ENCODE measurements around the gene MYBBP1A. TPM values are rescaled to one million over a fixed set of nuclear protein-coding genes. Genes with fewer than 3 reads are reported as not detected.

The MYBBP1A gene
- total RNA-seq, 1 donor from 2014 or later, result 27.9 TPM

DNA sequence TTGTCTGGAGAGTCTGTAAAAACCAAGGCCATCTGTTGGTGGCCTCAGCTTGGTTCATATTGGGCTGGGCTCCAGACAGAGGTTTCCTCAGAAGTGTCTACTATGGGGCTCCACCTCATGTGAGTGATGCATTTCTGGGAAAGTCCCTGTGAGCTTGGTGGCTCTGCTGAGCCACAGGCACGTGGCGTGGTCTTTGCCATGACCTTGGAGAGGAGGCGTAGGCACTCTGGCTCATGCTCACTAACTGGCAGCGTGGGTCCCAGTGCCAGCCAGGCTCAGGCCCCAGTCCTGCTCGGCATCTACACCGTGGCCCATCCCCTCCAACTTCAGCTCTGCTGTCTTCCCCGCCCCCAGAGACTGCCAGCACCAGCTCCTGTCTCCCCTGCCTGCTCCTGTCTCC lies 18.5 kb upstream of the MYBBP1A start:
- DNase-seq (ENCODE audit: low spot score), result no peak

DNA sequence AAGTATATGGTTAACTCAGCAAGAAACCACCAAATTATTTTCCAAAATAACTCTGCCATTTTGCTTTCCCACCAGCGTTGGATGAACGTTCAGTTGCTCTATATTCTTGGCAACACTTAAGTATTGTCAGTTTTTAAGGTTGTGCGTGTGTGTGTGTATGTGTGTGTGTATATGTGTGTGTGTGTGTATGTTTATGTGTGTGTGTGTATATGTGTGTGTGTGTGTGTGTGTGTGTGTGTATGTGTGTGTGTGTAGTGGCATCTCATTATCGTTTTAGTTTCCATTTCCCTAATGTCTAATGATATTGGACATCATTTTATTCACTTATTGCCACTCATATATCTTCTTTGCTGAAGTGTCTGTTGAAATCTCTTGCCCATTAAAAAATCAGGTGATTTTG lies 17.9 kb upstream of the MYBBP1A start:
- DNase-seq (ENCODE audit: low spot score), result no peak

DNA sequence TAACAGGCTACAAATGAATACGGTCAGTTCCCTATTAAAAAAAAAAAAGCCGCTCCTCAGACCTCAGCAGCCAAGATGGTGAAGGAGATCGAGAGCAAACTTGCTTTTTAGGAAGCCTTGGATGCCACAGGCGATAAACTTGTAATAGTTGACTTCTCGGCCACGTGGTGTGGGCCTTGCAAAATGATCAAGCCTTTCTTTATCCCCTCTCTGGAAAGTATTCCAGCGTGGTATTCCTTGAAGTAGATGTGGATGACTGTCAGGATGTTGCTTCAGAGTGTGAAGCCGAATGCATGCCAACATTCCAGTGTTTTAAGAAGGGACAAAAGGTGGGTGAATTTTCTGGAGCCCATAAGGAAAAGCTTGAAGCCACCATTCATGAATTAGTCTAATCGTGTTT lies 16.9 kb upstream of the MYBBP1A start:
- DNase-seq (ENCODE audit: low spot score), result no peak

DNA sequence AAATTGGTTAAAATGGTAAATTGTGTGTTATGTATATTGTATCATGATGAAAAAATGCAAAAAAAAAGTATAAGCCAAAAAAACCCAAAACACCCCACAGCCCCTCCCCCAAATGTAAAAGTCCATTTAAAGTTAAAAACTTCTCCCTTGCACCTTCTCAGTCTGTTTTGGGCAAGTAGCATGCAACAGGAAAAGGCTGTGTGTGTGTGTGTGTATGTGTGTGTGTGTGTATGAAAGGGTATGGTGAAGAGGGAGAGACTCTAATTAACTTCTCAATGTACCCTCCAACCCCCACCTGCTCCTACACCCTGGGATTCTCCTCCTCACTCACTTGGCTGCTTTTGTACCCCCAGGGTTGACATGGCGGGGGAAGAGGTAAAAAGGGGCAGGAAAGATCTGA lies 14.4 kb upstream of the MYBBP1A start:
- no peak for DNase-seq (ENCODE audit: low spot score)

DNA sequence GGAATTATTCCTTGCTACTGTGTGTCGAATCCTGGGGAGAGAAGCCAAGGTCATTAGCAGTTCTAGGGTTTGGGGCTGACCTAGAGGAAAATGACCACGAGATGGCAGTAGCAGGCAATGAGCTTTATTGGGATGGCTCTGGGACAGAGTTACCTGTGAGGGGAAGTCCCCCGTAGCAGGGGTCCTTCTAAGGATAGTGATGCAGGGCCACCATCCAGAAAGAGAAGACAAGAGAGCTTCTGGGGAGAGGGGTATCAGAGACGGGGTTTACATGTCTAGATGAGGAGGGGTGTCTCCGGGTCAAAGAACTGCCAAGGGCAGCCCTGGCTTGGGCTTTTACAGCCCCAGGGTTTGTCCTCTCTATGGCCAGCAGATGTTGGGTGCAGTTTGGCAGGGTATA lies 11.6 kb upstream of the MYBBP1A start:
- peak; percentile 76 for DNase-seq (ENCODE audit: low spot score)

DNA sequence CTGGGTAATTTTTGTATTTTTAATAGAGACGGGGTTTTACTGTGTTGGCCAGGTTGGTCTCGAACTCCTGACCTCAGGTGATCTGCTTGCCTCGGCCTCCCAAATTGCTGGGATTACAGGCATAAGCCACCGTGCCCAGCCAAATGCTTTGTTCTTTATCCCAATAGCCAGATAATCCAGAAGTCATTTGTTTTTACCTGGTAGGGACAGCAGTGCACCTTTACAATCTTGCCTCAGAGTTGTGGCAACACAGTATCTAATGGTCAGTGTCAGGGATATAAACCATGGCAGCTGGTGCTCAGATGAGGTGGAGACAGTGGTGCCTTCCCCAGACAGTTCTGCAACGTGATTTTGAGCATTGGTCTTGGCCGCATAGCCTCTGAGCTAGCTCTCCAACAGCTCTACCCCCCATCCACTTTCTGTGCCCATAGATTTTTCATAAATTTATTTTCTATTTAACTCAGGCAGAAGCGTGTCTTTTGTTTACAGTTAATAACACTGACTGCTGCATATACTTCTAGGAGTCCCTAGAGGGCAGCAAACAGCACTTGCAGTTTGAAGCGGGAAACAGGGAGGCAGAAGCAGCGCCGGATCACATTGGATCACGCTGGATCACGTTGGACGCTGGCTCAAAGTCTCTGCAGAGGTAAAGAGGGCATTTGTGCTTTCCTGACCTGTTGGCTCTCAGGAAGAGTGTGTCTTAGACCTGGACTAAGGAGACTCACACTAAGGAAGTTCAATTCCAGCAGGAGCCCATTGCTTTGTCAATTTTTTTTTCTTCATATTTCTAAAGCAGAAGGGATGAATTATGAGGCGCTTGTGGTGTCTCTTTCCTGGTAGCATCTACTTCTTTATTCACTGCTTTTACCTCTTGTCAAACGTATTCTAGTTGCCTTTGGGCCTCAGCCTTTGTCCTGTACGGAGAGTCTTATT lies 10.3 kb upstream of the MYBBP1A start:
- peak; percentile 83 for DNase-seq (ENCODE audit: low spot score)

DNA sequence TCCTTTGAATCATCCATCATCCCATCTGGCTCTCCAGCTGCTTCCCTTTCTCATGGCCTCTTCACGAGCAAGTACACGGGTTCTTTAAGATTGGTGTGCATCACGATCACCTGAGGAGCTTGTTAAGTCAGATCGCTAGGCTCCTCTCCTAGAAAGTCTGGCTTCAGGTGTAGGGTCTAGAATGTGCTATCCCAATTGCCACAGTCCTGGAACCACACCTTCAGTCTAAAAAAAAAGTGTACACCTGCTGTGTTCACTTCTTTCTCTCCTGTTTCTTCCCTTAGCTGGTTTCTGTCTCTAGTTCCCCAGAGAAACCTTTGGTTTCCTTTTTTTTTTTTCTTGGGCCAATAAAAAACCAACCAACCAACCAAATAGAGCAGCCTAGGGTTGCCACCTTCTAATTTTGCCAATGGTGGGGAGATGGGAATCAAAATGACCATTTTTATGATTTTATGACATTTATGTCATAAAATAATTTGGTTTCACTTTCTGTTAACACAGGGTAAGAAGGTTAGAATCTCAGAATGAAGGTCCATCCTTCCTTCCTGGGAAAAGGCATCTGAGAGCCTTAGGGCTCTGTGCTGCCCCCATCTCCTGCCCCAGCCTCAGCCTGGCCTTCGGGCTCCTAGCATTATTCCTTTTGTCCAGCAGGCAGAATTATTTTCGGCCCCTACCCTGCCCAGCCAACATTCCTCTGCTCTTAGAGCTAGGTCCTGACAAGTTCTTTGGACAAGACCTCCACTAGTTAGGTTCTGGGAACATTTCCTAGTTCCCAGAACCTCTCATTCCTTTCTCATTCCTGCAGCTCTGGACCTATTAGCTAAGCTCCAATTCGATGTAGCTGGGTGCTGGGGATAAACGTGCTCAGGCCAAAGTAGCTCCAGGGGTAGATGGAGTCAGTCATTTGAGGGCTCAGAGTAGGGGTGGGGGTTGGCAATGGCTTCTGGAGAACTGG lies 7.1 kb upstream of the MYBBP1A start:
- no peak for DNase-seq (ENCODE audit: low spot score)

DNA sequence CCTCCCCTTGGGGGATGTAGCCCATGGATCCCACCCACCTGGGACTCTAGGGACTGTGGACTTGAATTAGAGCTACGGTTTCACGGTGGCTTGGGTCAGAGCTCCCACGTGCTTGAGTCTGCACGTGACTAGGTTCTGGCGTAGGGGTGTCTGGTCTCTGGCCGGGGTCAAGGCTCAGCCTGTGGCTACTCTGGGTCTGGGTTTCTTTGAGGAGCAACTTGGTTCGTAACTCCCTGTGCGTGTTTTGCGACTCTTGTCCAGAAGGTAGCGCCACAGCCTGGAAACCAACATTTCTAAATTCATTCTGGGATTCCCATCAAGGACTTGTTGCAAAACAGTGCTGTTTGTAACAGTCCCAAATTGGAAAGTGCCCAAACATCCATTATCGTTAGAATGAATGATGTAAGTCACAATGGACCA lies 5.7 kb upstream of the MYBBP1A start:
- no peak for DNase-seq (ENCODE audit: low spot score)

DNA sequence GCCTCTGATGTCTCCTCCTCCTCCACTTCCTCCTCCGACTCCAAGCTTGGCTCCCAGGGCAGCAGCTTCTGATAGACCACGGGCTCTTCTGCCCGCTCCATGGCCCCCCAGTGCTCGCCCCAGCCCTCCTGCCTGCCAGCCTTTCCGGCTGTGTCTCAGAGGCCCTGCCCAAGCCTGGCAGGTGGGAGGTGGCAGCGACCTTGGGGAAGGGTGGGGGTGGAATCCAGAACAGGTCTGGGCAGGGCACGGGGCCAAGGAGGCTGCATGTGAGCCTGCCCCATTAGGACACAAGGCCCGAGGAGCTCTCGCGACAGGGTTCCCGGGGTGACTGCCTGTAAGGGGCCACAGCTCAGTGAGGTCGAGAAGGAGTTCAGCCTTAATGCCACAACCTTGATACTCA lies 5.2 kb upstream of the MYBBP1A start, which contains the start of gene GGT6:
Gene GGT6 (minus strand): TSS at position 157 of the 400 bp plus-strand sequence. CDS start 56 bp downstream, at position 101.
- no peak for DNase-seq (ENCODE audit: low spot score)

DNA sequence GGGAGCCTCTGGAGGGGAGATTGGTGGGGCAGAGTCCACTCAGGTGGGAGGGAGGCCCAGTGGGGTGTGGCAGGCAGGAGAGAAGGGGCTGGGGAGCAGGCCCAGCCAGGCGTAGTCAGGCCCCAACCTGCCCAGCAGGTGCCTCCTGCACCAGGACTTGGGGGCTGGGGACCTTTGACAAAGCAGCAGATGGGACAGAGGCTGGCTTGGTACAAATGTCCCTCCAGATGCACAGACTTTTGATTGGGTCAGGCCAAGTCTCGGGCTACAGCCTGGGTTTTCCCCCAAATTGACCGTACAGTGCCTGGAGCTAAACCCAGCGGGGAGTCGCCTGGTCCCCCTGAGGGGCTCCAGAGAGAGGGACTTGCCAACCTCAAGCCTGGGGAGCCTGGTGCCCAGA lies 4.8 kb upstream of the MYBBP1A start:
- no peak for DNase-seq (ENCODE audit: low spot score)

DNA sequence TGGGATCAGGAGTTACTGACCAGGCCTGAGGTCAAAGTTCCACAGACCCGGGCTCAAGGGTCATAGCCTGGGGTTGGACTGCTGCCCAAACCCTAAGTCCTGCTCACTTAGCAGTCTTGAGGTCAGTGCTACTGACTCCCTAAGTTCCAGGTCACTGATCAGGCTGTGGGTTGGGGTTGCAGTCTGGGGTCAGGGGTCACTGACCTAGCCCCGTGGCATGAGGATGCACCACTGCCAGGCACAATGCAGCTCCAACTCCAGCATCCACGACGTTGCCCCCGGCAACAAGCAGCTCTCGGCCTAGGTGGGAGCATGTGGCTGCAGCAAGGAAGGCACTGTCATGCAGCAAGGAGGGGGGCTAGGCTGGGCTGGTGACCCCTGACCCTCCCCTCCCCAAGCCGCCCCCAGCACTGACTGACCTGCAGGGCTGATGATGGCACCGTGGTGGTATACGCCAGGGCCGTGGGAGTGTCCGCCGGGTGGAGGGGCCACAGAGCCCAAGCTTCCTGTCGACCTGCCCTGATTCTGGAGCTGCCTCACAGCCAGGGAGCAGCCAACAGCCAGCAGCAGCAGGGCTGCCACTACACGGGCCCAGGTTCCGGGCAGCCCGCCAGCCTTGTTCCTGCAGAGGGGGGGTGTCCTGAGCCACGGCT lies 4.1 kb upstream of the MYBBP1A start:
- no peak for DNase-seq (ENCODE audit: low spot score)

DNA sequence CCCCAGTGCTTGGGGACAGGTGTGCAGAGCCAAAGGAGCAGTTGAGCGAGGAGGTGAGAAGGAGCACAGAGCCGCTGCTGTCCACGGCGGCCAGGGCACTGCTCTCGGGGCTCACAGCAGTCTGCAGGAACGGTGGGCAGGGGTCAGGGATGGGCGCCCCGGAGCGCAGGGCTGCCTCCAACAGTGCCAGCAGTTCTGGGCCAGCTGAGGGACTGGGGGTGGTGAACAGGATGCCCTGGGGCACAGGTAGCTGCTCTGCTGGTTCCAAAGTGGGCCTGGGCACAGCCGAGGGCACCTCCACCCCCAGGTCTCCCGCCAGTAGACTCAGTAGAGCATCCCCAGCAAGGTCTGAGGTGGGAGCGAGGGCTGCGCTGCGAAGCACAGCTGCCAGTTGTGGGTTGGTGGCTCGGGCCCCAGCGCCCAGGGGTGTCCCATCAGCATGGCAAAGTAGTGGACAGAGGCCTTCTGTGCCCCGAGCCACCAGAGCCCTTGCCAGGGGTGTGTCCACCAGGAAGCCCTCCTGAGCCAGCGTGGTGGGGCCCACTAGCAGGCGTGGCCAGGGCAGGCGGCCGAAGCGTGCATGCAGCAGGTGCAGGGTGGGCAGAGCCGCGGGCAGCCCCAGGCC lies 3.3 kb upstream of the MYBBP1A start:
- DNase-seq (ENCODE audit: low spot score), result no peak

DNA sequence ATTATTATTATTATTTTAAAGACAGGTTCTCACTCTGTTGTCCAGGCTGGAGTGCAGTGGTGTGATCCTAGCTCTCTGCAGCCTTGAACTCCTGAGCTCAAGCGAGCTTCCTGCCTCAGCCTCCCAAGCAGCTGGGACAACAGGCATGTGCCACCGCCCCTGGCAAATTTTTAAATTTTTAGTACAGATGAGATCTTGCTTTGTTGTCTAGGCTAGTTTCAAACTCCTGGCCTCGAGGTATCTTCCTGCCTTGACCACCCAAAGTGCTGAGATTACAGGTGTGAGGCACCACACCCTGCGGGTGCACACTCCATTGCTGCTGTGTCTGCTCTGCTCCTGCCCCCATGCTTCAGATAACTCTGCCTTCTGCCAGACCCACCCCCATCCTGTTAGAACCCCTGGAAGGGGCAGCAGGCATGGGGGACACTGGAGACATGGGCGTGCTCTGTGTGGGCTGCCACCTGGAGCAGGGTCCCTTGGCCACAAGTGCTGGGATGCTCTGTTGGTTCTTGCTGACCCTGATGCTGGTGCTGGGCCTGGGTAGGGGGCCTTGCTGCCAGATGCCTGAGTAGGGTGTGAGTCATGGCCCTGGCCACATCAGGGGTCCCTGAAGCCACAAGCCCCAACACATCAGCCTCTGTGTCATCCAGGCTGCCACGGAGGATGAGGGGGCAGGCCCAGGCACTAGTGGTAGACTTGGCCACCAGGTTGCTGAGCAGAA lies 2.6 kb upstream of the MYBBP1A start:
- no peak for DNase-seq (ENCODE audit: low spot score)

DNA sequence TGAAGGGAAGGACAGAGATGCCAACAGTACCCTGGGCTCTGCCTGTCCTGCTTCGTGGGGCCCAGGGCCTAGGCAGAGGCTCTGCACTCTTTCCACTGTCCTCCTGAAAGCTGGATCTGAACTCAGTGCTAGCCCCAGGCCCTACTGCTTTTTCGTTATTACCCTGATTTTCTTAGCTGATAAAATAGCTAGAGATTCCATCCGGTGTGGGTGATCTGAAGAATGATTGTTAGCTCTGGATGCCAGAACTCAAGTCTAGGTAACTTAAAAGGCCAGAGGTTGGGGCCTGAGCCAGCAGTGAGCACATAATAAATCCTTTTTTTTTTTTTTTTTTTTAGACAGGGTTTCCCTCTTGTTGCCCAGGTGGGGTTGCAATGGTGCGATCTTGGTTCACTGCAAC lies 1.8 kb upstream of the MYBBP1A start:
- no peak for DNase-seq (ENCODE audit: low spot score)

DNA sequence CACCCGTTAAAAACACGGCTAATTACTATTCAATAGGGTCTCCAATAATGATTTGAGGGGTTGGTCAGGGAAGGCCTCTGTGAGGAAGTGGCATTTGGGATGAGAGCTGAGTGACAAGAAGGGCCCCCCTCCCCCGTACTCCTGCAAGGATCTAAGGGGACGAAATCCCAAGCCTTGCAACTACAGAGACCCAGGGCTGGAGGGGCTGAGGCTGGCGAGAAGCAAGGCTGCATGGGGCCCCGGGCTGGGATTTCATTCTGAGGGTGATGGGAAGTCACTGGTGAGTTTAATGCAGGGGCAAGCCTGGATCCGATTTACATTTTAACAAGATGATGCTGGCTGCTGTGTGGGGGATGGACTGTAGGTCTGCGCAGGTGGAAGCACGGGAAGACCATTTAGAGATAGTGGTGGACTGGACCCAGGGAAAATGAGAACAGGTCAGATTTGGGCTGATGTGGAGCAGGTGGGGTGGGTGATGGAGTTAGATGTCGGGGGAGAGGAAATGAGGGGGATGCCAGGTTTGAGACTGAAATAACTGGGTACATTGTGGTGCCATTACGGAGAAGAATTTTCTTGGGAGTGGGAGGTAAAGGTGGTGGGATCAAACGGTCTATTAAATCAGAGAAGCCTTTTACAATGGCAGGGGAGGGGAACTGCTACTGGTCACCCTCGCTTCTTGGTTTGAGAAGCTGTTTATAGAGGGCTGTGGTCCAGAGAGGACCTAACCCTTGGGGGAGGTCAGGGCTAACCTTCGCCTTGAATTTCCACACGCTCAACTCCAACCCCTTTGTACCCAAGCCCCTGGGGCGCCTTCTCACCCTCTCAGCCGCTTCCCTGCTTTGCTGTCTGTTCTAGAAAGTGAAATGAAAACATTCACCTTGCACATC lies 932 bp upstream of the MYBBP1A start:
- DNase-seq (ENCODE audit: low spot score), result no peak

DNA sequence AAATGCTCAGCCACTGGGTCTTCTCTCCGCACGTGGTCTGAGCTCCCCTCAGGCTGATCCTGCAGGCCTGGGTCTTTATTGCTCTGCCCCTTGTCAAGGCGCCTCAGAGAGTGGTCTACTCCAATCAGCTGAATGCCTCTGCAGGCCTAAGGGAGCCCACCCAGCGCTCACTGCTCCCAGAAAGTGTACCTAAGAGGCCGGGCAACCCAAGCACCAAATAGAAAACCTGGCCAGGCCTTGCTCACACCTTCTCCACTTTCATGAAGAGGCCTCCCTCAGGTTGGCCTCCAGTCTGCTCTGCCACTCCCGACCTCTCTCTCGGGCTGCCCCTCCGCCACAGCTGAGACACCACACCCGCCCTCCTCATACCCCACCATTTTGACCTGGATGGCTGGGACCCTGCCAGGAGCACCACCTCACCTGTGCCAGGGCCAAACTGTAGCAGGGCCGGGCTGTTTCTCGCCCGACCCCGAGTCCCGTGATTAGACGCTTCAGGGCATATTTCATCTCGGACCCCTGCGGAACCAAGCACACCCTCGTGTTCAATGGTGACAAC lies 665 bp downstream of the MYBBP1A start:
- no peak for DNase-seq (ENCODE audit: low spot score)

DNA sequence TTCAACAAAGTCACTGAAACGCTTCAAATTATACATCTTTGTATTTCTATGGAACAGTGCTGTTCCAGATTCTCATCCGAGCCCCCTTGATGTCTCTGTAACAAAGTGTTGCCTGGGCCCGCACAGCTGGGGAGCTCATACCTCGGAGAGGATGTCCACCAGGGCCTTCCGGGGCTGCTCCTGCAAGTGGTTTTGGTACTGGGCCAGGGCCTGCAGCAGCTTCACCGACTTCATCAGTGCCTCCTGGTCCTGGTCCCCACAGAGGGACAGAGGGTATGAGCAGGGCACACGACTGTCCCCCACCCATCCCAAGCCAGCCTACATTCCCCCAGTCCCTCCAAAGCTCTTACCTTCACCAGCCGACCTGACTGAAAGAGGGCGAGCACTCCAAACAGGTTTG lies 1.5 kb downstream of the MYBBP1A start:
- DNase-seq (ENCODE audit: low spot score), result no peak

DNA sequence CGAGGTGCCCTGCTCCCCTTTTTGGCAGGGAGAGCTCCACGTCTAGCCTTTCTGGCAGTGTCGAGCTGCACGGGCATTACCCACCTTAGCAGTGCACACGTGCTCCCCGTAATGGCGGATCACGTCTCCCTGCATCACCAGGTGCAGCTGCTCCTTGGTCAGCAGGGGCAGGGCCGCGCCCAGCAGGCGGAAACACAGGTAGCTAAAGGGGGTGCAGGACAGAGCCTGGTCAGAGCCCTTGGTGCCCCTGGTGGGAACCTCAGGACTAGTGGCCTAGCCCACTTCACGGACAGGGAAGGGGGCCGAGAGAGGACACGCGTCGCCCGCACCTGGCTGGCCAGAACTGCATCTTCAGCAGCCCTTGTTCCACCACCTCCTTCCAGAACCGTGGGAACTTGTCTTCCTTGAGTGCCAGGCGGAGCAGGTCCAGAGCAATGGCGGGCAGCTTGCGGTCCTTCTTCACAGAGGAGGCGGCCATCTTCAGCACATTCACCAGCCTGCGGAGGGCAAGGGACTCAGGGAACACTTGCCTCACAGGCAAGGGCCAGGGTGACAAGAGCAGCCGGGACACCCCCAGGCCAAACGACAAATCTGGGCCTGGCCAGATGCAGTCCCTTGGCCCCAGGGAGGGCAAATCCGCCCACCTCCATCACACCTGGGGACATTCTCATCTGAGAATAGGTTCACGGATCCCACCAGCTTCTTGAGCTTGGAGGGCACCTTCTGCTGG lies 3.2 kb downstream of the MYBBP1A start:
- DNase-seq (ENCODE audit: low spot score), result no peak

DNA sequence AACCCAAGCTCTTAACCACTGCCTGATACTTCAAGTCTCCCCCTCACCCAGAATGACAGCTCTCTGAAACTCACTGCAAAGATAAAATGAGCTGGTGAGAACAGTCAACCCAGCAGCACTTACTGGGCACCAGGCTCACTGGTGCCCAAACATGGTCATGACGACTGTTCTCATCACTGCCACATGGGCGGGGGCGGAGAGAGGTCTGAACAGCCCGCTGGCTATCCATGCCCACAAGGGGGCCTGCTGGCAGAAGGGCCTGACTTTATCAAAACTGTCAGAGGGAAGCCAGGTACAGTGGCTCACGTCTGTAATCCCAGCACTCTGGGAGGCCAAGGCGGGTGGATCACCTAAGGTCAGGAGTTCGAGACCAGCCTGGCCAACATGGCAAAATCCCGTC lies 4.0 kb downstream of the MYBBP1A start:
- DNase-seq (ENCODE audit: low spot score), result no peak
